HT-29 (cell line): Measurements from ENCODE around the gene TAPT1. TPM values are rescaled to one million over a fixed set of nuclear protein-coding genes. Genes with fewer than 3 reads are reported as not detected.
"Not testable (repeated sequence)": the region's sequence is repeated elsewhere in the genome, so short reads cannot be mapped to it uniquely, and the experiment has no call there.

Experiments used
- DNase-seq: peaks from one replicate; pipeline ENCODE4 v3.0.0-alpha.2; 2015; ENCODE audit warnings: low spot score
- total RNA-seq: library from RNA; depleted of rRNA; stranded (reverse); fragments of >200 nt; shearing (Covaris generic); gene quantifications from 2 replicates; pipeline ENCODE4 v1.2.3, GENCODE V29; 2014; rRNA removed

Gene TAPT1
- total RNA-seq = 6.7 and 6.9 TPM in 2 replicates

GRCh38 chr4:16225863-16226815 lies at the start of gene TAPT1:
Gene TAPT1, minus strand, starts transcription at chr4:16226471. Its CDS starts 14 bp downstream, at chr4:16226457.
- DNase-seq = peak; percentile 48

GRCh38 chr4:16271411-16271810 lies 45.1 kb upstream of the TAPT1 start:
- DNase-seq = no peak

GRCh38 chr4:16270454-16271328 lies 44.4 kb upstream of the TAPT1 start:
- DNase-seq = no peak

GRCh38 chr4:16269742-16270453 lies 43.6 kb upstream of the TAPT1 start:
- DNase-seq = not testable (repeated sequence)

- no peak for DNase-seq
Observed at GRCh38 chr4:16269240-16269639, 43.0 kb upstream of the TAPT1 start.

GRCh38 chr4:16268290-16268689 lies 42.0 kb upstream of the TAPT1 start:
- no peak for DNase-seq

GRCh38 chr4:16267639-16268038 lies 41.4 kb upstream of the TAPT1 start:
- DNase-seq = no peak

GRCh38 chr4:16265820-16266219 lies 39.5 kb upstream of the TAPT1 start:
- no peak for DNase-seq

- peak; percentile 67 for DNase-seq
Observed at GRCh38 chr4:16264798-16265197, 38.5 kb upstream of the TAPT1 start.

- no peak for DNase-seq
Observed at GRCh38 chr4:16263056-16263455, 36.8 kb upstream of the TAPT1 start.

GRCh38 chr4:16262188-16262587 lies 35.9 kb upstream of the TAPT1 start:
- DNase-seq = no peak

- DNase-seq = no peak
Observed at GRCh38 chr4:16261313-16261878, 35.1 kb upstream of the TAPT1 start.

- no peak for DNase-seq
Observed at GRCh38 chr4:16259889-16260246, 33.6 kb upstream of the TAPT1 start.

- DNase-seq = no peak
Observed at GRCh38 chr4:16259241-16259888, 33.1 kb upstream of the TAPT1 start.

- no peak for DNase-seq
Observed at GRCh38 chr4:16257611-16258010, 31.3 kb upstream of the TAPT1 start.

- DNase-seq = no peak
Observed at GRCh38 chr4:16256343-16256742, 30.1 kb upstream of the TAPT1 start.

GRCh38 chr4:16255730-16256129 lies 29.5 kb upstream of the TAPT1 start:
- no peak for DNase-seq

GRCh38 chr4:16253127-16253960 lies 27.1 kb upstream of the TAPT1 start:
- DNase-seq = no peak

GRCh38 chr4:16250661-16251365 lies 24.5 kb upstream of the TAPT1 start:
- DNase-seq = peak; percentile 26
